Retina (tissue), 1 donor: ENCODE measurements around the gene DSCAM.
"Not testable (repeated sequence)": the region's sequence is repeated elsewhere in the genome, so short reads cannot be mapped to it uniquely, and the experiment has no call there.

ENCODE experiments used
- DNase-seq: peaks from one replicate; pipeline ENCODE4 v3.0.0-alpha.2; 2016

DSCAM gene

DNA sequence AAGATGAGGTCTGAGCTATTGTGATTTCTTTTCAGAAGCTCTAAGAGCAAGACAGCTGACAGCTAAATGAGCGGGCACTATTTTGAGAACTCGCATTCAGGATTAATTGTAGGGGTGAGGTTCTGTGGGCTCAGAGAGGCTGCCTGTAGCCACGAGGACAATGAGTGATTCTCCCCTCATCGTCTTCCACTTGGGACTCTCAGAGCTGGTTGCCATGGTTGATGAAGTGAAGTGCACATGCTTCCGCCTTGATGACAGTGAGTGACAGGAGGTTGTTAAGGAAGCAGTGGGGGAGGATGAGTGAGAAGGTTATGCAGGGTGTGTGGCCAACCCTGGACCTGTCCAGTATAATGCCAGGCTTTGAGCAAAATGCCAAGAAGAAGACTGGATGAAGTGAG lies 638.0 kb downstream of the DSCAM start:
- DNase-seq: peak; percentile 26

DNA sequence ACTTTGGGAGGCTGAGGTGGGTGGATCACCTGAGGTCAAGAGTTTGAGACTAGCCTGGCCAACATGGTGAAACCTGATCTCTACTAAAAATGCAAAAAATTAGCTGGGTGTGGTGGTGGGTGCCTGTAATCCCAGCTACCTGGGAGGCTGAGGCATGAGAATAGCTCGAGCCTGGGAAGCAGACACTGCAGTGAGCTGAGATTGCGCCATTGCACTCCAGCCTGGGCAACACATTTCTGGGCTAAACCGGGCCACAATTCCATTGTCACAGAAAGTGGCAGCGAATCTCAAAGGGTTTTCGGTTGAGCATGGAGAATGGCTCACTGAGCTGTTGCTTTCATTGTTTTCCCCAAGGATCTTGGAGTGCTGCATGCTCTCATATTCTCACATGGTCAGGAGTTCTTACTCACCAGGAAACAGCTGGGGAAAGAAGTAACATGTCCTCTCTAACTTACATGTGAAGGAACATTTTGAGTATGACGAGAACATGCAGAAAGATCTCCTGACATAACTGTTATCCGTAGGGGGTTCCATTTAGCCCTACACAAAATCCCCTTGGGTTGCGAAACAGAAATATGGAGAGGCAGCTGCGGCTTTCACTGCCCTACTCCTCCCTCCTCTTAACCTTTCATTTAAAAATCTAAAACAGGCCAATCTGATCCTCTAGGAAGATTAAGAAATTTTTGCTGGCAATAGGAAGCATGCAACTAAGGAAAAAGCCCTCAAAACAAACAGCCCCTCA lies 638.6 kb downstream of the DSCAM start:
- DNase-seq: peak; percentile 15

DNA sequence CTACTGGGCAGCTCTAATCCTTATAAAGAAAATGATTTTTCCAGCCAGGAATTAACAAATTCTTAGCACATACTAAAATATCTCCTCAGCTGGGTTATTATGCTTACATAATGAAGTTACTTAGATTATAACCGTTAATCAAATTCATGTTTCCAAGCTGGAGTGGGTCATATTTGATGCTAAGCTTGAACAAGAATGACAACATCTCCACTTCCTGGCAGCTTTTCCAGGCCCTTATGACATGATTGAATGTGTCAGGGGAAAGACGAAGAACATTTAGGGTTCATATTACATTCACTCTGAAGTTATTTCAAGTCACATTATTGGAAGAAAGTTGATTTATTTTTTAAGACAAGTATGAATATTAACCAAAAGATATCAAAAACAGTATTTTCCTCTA lies 646.0 kb downstream of the DSCAM start:
- DNase-seq: peak; percentile 17

DNA sequence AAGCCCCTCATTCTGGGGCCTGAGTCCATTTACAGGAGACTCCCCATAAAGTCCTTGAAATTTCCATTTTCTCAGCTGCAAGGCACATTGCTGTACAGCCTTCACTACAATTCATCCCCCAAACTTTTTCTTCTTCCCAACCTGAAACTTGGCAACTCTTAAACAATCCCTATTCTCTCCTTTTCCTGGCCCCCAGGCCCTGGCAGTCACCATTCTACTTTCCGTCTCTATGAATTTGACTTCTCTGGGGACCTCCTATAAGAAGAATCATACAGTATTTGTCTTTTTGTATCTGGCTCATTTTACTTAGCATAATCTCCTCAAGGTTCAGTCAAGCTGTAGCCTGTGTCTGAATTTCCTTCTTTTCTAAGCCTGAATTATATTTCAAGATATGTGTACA lies 646.8 kb downstream of the DSCAM start:
- no peak for DNase-seq

DNA sequence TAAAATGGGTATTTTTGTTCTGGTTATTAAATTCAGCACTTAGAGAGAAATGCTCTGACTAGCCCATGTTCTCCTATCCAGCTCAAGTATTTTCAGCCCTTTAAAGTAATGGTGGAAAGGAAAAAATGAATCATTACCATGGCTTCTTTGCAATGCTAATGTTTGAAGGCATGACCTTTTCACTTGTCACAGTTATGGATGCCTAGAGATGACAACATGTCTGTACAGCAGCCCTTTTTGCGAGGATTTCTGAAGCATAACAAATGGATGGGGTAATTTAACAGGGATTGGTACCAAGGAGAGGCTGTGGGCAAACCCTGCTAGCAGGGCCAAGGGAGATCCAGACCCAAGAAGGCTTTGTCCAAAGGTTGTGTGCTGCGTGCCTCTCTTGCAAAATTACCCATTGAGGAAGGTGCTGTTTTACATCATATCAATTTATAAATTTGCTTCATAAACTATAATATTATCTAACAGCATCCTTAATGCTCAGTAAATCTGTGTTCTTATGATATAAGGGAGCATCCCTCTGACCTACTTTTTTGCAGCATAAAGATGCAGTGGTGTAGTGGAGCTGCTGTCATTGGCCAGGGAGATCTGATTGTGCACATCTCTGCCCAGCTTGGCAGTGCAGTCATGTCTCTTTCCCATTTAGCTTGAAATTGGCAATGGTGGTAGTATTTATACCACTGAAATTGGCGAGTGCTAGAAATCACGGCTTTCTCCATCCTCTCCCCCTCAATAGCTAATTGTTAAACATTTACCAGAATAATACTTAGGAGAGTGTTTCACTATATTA lies 652.6 kb downstream of the DSCAM start:
- DNase-seq: peak; percentile 24

DNA sequence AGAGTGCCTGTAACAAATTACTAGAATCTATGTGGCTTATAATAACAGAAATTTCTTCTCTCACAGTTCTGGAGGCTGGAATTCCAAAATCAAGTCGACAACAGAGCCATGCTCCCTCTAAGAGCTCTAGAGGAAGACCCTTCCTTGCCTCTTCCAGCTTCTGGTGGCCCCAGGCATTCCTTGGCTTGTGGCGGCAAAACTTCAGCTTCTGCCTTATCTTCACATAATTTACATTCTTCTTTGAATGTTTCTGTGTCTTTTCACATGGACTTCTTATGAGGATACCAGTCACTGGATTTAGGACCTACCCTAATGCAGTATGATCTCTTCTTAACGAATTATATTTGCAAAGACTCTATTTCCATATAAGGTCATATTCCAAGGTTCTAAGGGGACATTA lies 655.3 kb downstream of the DSCAM start:
- no peak for DNase-seq

DNA sequence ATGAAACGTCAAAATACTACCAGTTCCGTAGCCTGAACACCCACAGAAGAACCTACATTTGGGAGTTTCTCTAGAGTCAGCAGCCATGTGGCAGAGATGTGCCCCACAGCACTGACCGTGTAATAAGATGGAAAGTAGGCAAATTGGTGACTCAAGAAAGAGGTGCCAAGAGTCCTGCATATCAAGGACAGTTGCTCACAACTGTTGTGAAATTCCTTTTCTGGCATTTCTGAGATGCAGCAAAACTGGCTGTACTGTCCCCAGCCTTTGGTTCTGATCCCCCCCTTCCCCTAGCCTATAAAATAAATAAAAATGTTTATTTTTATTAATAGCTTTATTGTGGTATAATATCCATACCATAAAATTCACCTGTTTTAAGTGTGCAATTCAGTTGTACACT lies 655.8 kb downstream of the DSCAM start:
- DNase-seq: no peak

DNA sequence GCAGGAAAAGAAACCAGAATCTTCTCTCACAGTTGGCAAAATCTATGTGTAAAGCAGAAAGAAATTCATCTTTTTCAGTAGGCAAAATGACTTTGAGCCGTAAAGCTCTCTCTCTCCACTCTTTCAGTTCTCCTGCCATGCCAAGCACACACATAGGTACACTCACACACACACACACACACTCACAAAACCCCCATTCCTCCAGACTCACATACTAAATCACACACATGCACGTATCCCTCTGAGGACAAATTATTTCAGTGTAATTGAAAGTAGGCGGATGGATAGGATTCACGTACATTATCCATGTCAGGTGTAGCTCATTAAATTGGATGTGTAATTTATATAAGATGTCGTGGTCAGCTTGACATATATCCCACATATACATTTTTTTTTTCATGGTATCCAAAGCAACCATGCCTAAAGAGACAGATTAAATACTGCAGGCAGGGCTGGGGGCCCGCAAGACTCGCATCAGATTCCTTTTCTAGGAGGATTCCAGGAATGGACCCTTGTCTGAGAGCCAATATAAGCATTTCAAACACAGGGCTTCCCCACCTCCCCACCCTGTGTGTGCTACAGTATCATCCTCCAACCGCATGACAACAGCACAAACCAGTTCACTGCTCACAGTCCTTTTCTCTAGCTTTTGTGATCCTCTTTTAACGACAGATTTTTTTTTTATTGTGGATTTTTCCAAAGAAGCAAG lies 658.9 kb downstream of the DSCAM start:
- DNase-seq: no peak

DNA sequence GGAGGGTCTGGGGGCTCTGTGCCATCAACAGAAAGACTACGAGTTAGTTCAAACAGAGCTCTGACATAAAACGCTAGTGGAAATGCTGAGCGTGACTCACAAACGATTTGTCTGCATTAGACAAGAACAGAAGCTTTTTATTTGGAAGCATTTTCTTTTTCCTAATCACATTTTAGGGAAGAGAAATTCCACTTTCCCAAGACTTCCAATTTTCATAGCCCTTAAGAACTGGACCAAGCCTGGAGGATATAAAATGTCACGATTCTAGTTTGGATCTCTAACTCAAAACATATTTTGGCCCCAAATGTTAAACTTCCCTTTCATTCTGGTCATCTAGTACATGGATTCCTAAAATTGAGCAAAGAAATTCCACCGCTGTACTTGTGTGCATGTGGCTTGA lies 659.7 kb downstream of the DSCAM start:
- DNase-seq: no peak

DNA sequence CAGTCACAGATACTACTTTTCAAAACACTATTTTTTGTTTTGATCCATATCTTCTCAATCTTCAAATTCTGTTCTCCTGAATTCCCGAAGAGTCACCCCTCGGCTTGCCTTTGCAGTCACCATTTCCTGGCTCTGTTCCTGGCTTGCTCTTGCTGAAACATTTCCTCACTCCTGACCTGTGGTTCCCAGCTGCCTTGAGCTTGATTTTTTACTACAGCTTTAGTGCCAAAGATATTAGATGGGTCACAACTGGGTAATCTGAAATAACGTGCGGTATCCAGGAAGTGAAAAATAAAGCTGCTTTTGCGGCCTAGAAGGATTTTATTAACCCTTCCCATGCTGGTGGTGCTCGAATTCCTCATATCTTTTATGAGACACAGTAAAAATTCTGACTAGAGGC lies 660.9 kb downstream of the DSCAM start:
- DNase-seq: no peak

DNA sequence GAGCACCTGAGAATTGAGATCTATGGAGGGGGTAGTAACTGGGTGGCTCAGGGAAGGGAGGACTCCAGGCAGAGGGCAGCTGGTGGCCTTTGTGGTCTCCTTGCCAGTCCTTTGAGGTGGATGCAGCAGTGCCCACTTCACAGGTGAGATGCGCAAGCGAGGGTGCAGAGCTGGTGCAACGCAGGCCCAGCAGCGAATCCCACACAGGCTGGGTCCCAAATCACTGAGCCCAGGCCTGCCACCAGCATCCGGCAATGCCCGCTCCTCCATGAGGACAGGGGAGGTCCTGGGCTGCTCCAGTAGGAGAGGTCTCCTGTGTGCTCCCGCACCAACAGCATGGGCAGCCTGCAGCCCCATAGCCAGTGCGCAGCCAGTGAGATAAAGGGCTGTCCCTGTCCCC lies 661.8 kb downstream of the DSCAM start:
- no peak for DNase-seq

DNA sequence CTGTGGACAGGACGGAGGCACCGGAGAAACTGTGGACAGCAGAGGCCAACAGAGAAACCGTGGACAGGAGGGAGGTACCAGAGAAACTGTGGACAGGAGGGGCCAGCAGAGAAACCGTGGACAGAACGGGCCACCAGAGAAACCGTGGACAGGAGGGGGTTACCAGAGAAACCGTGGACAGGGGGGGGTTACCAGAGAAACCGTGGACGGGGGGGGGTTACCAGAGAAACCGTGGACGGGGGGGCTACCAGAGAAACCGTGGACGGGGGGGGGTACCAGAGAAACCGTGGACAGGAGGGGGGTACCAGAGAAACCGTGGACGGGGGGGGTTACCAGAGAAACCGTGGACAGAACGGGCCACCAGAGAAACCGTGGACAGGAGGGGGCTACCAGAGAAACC lies 664.5 kb downstream of the DSCAM start:
- not testable (repeated sequence) for DNase-seq

DNA sequence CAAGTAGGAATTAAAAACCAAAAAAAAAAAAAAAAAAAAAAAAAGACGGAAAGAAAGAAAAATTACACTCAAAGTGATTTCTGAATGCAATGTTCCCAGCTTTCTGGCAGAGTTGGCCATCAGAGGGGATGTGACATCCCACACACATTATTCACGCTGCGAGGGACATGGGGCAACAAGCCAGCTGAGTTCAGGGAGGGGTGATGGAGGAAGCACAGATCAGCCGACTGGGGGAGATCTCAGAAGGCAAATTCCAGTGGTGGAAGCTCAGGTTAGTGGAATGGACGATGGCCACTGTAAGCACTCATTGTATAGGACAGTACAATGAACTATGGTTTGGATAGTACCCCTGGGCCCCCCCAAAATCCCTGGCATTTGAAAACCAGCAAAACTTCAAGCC lies 667.8 kb downstream of the DSCAM start:
- DNase-seq: no peak

DNA sequence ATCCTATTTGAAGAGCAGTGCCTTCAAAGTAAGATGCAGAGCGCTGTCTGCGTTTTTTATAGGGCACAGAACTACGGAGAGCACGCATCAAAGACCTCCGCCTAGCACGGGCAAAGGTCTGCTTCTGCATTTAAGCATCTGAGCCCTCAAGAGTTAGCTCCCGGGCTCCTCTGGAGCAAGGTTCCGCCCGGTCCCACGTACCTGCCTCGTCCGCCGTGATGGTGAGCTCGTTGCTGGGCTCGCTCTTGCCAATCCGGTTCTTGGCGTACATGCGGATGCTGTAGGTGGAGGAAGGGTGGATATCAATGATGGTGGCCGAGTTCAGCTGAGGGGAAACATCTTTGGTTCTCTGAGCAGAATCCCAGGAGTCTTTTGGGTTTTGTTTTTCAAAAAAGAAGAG lies 668.2 kb downstream of the DSCAM start:
- no peak for DNase-seq

DNA sequence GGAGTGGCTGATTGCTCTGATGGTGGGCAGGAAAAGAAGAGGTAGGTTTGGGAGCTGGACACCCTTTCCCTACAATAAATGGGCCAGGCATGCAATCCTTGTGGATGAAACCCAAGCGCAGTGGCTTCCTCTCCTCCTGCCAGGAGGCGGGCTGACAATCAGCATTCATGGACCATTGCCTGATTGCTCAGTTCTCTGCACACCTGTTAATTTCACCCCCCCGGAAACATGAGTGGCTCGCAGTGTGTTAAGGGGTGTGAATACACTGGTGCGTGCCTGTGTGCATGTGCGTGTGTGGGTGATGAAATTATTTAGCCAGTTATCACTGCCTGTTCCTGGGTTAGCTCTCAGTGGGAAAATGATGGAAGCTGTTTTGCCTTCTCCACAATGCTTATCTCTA lies 669.0 kb downstream of the DSCAM start:
- no peak for DNase-seq

DNA sequence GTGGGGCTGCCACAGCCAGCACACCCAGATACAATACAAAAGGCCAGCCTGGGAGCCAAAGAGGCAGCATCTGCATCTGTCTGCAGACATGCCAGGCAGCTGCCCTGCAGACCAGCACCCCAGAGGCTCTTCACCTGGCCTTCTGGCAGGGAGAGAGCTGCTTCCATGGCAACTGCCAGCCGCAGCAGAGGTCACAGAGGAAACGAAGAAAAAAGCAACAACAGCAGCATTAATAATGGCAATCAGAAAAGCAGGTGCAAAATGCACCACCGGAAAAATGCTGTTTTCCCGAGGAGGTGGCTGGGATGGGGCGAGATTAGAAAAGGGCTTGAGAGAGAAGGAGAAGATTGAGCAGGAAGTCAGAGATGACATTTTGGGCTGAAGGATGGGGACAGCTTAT lies 670.2 kb downstream of the DSCAM start:
- peak; percentile 51 for DNase-seq

DNA sequence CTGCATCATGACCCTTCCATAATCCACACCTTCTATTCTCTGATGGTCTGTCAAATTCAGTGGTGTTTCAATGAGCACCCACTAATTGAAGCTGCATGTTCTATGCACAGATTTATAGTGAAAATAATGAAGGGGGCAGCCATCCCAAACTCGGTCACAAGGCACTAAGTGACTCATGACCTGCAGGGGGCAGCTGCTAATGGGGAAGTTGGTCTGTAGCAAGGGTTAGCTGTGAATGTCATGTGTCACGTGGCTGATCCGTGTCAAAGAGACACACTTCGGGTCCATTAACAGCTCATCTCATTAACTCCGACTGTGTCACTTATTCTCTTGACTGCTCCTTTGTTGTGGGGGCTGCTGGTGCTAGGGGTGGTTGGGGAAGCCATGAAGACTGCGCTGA lies 673.1 kb downstream of the DSCAM start:
- DNase-seq: no peak

DNA sequence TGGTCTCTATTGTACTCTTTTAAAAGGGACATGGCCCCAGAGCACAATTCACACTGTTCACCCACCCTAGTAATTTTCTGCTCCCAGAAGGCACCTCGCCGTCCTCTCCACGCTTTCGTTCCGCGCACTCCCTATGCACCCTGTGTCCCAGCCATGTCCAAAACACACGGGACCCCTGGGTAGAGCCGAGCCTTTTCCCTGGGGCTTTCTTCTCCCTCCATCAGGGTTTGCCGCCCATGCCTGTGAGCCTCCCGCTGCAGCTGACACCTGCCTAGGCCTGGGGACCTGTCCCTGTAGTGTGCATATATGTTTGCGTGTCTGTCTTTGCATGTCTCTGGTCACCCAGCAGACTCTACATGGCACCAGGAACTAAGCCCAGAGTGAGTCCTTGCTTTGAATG lies 677.0 kb downstream of the DSCAM start:
- DNase-seq: no peak

DNA sequence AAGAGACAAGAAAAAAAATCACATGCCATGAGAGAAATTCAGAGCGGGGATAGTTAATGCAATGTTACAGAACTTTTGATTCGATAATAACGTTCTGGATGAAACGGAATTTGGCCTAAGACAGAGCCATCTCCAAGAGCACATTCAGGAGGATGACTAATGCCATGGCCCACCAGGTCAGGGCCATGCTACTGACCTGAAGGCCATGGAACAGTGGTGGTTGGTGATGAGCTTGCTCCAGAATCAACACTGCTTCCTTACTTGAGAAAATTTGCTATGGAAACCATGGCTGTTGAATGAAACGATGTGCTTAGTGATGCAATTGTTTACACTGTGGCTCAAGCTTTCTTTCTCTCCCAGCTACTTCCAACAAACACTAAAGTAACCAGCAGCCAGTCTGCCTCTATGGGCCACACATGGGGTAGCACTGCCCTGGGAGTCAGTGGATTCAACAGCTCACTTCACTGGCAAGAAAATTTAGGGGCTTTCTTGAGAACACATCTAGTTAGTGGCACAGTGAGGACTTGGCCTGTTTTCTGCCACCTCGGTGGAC lies 680.6 kb downstream of the DSCAM start:
- DNase-seq: no peak

DNA sequence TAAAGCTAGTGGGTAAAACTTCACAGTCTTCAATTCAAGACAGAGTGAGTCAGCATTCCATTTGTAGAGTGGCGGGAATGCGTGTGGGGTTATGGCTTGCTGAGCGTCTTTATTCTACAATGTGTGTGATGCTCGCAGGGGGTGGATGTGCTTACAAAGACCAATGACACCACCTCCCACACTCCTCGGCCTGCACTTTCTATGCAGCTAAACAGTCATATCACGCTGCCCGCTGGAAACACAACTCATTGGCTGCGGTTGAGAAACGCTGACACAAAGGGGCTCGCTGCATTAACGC lies 681.2 kb downstream of the DSCAM start:
- peak; percentile 52 for DNase-seq

DNA sequence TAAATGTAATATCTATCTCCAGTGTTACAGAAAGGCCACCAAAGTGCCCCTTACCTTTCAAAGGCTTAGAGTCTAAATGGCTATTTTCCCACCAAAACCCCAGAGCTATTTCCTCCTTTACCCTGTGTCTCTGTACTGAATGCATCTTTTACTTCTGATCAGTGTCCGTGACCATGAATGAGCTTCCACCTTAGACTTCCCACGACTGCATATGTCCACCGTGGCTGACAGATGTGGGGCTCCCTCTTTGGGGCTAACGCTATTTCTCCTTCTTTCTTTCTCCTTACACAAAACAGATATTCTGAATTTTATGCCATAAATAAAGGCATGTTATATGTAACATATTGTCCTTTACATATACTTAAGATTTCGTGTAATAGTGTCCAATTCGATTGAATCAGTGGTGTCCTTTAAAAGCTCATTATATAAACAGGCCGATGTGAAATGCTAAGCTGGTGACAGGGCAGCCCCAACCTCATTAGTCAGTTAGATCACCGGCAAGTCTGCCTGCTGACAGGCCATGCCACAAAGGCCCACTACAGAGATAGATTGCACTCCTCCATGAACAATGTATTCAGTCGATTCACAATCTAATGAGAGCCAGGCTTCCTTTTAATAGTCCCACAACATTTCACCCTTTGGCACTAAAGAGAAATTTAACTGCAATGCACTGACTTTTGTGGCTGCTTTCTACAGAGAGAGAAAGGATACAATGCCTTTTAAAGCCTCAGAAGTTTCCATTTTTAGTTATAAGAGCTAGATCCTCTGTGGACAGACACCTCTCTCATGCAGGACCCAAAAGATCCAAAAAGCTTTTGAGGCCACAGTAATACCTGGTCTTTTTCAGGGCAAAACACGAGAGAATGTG lies 681.8 kb downstream of the DSCAM start:
- peak; percentile 52 for DNase-seq

DNA sequence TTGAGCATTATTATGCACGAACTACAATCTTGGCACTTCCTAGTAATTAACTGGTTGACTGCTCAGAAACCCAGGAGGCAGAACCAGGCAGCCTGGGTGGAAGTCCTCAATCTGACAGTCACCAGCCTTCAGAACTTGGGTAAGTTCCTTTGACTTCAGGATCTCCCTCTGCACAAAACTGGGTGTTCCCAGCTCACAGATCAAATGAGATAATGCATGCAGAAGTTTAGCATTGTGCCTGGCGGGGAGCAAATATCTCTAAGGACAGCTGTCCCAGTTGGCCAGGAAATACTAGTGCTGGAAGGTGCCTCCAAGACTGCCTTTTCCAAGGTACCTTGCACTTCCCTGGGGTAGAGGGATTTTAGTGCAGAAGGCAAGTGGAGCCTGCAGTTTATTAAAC lies 684.9 kb downstream of the DSCAM start:
- no peak for DNase-seq

DNA sequence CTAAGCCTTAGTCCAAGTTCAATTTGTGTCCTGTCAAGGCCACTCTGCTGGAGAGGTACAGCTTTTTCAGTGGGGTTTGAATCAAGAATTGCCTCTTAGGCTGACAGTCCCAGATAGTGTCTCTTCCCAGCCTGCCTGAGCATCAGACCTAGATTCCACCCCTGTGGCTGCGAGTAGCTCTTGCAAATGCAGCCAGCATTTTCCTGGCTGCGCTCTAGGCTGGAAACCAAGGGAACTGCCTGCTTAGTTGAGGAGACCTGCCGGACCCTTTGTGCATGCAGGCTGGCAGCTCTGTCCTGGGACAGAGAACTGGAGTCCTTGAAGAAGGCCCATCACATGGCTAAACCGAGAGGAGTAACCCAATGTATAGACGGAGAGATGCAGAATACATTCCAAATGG lies 686.0 kb downstream of the DSCAM start:
- DNase-seq: no peak
